ENCODE results near the gene GMDS.

Gene GMDS

GRCh38 chr6:2026133-2026532 is 219.3 kb downstream of the GMDS start:
- Histone ChIP-seq H3K4me2 (ENCODE audit: low read length) (no peak overlapping the region), H3K9ac (ENCODE audit: low read length) (no peak overlapping the region), H3K9me3 (ENCODE audit: insufficient read depth, low read length) (no peaks in the 10 kb centered on the region), H2AFZ (ENCODE audit: low read depth, low read length) (no peak overlapping the region), H3K27ac (ENCODE audit: low read length) (no peak overlapping the region), H3K36me3 (replicated peaks; ENCODE audit: low read depth, low read length) (no peaks in the 10 kb centered on the region), H3K4me3 (ENCODE audit: low read length) (no peak overlapping the region), H3K79me2 (ENCODE audit: low read length) (no peaks in the 10 kb centered on the region), H4K20me1 (ENCODE audit: insufficient read depth, low read length) (no peaks in the 10 kb centered on the region), H3K27me3 (ENCODE audit: low read depth, low read length) (no peaks in the 10 kb centered on the region), H3K4me1 (ENCODE audit: low read length) (peaks cover 10% of the 10 kb centered on the region)
- TF ChIP-seq EZH2phosphoT487 (IDR thresholded peaks at IDR 0.05; ENCODE audit: low read depth) = no peak
- no peak for TF ChIP-seq CTCF (IDR thresholded peaks at IDR 0.05; ENCODE audit: low read depth, low read length)

- no peaks in the 10 kb centered on the region for H4K20me1 ChIP-seq (ENCODE audit: insufficient read depth, low read length)
- no peak overlapping the region for H3K4me2 ChIP-seq (ENCODE audit: low read length)
- no peaks in the 10 kb centered on the region for H3K36me3 ChIP-seq (replicated peaks; ENCODE audit: low read depth, low read length)
- no peaks in the 10 kb centered on the region for H3K9me3 ChIP-seq (ENCODE audit: insufficient read depth, low read length)
- H3K4me3 ChIP-seq (ENCODE audit: low read length) = no peak overlapping the region
- H3K27me3 ChIP-seq (ENCODE audit: low read depth, low read length) = no peaks in the 10 kb centered on the region
- no peak for TF ChIP-seq CTCF (IDR thresholded peaks at IDR 0.05; ENCODE audit: low read depth, low read length)
- no peak for TF ChIP-seq EZH2phosphoT487 (IDR thresholded peaks at IDR 0.05; ENCODE audit: low read depth)
- peaks cover 12% of the 10 kb centered on the region for H3K4me1 ChIP-seq (ENCODE audit: low read length)
- no peak overlapping the region for H3K9ac ChIP-seq (ENCODE audit: low read length)
- H3K27ac ChIP-seq (ENCODE audit: low read length) = no peak overlapping the region
- H3K79me2 ChIP-seq (ENCODE audit: low read length) = no peaks in the 10 kb centered on the region
- H2AFZ ChIP-seq (ENCODE audit: low read depth, low read length) = no peak overlapping the region
Observed at GRCh38 chr6:2021713-2022125, 223.7 kb downstream of the GMDS start.

- H3K79me2 ChIP-seq (ENCODE audit: low read length) = no peaks in the 10 kb centered on the region
- no peak overlapping the region for H2AFZ ChIP-seq (ENCODE audit: low read depth, low read length)
- no peaks in the 10 kb centered on the region for H3K36me3 ChIP-seq (replicated peaks; ENCODE audit: low read depth, low read length)
- H3K4me1 ChIP-seq (ENCODE audit: low read length) = peaks cover 12% of the 10 kb centered on the region
- H3K27ac ChIP-seq (ENCODE audit: low read length) = no peak overlapping the region
- no peak overlapping the region for H3K9ac ChIP-seq (ENCODE audit: low read length)
- TF ChIP-seq EZH2phosphoT487 (IDR thresholded peaks at IDR 0.05; ENCODE audit: low read depth) = no peak
- no peak for TF ChIP-seq CTCF (IDR thresholded peaks at IDR 0.05; ENCODE audit: low read depth, low read length)
- no peaks in the 10 kb centered on the region for H3K27me3 ChIP-seq (ENCODE audit: low read depth, low read length)
- no peaks in the 10 kb centered on the region for H4K20me1 ChIP-seq (ENCODE audit: insufficient read depth, low read length)
- no peaks in the 10 kb centered on the region for H3K9me3 ChIP-seq (ENCODE audit: insufficient read depth, low read length)
- H3K4me3 ChIP-seq (ENCODE audit: low read length) = no peak overlapping the region
- no peak overlapping the region for H3K4me2 ChIP-seq (ENCODE audit: low read length)
Observed at GRCh38 chr6:2020909-2021308, 224.5 kb downstream of the GMDS start.

GRCh38 chr6:2019051-2019450 is 226.4 kb downstream of the GMDS start:
- no peaks in the 10 kb centered on the region for H4K20me1 ChIP-seq (ENCODE audit: insufficient read depth, low read length)
- H3K4me1 ChIP-seq (ENCODE audit: low read length) = peaks cover 12% of the 10 kb centered on the region
- no peak overlapping the region for H2AFZ ChIP-seq (ENCODE audit: low read depth, low read length)
- no peak overlapping the region for H3K4me3 ChIP-seq (ENCODE audit: low read length)
- no peak overlapping the region for H3K27ac ChIP-seq (ENCODE audit: low read length)
- H3K9me3 ChIP-seq (ENCODE audit: insufficient read depth, low read length) = no peaks in the 10 kb centered on the region
- H3K9ac ChIP-seq (ENCODE audit: low read length) = no peak overlapping the region
- no peak for TF ChIP-seq EZH2phosphoT487 (IDR thresholded peaks at IDR 0.05; ENCODE audit: low read depth)
- TF ChIP-seq CTCF (IDR thresholded peaks at IDR 0.05; ENCODE audit: low read depth, low read length) = no peak
- H3K4me2 ChIP-seq (ENCODE audit: low read length) = no peak overlapping the region
- no peaks in the 10 kb centered on the region for H3K27me3 ChIP-seq (ENCODE audit: low read depth, low read length)
- H3K79me2 ChIP-seq (ENCODE audit: low read length) = no peaks in the 10 kb centered on the region
- no peaks in the 10 kb centered on the region for H3K36me3 ChIP-seq (replicated peaks; ENCODE audit: low read depth, low read length)

All from OCI-LY3 (cell line).